Activated naive CD4-positive, alpha-beta T cell treated with anti-CD3 and anti-CD28 coated beads, Interleukin-2, amount 10 ng/mL, durations not matched to agents 7 days and 5 days (primary cell): ENCODE data around the gene IL1B.

Source experiments
- CTCF ChIA-PET: fragments of 350-600 bp; sonication (Branson Sonifier 250); formaldehyde crosslinking; loops from one replicate; lab custom pipeline; 2021; ENCODE audit warnings: antibody characterized with exemption; lab: Charles Lee
- DNase-seq: peaks from one replicate; pipeline ENCODE4 v3.0.0-alpha.2; 2020
- H3K27ac Mint-ChIP-seq: one replicate; pipeline ENCODE4 v1.8.0; 2021; ENCODE audit warnings: mild to moderate bottlenecking, moderate library complexity, mixed read lengths
- H3K27me3 Mint-ChIP-seq: one replicate; pipeline ENCODE4 v1.8.0; 2021; ENCODE audit warnings: mild to moderate bottlenecking, mixed read lengths
- H3K36me3 Mint-ChIP-seq: one replicate; pipeline ENCODE4 v1.8.0; 2021; ENCODE audit warnings: mixed read lengths
- H3K4me1 Mint-ChIP-seq: one replicate; pipeline ENCODE4 v1.8.0; 2021; ENCODE audit warnings: mixed read lengths
- H3K4me3 Mint-ChIP-seq: one replicate; pipeline ENCODE4 v1.8.0; 2021; ENCODE audit warnings: mild to moderate bottlenecking, moderate library complexity, mixed read lengths
- H3K9me3 Mint-ChIP-seq: one replicate; pipeline ENCODE4 v1.8.0; 2021; ENCODE audit warnings: mixed read lengths

The IL1B gene

GRCh38 chr2:112830682-112831512 is 5.7 kb downstream of the IL1B start:
- DNase-seq = no peak

GRCh38 chr2:112829961-112830681 is 6.5 kb downstream of the IL1B start:
- CTCF ChIA-PET = no interaction called here
- no peak overlapping the region for H3K27ac Mint-ChIP-seq
- H3K27me3 Mint-ChIP-seq = peaks cover 28% of the 10 kb centered on the region
- no peaks in the 10 kb centered on the region for H3K36me3 Mint-ChIP-seq
- no peak for DNase-seq
- no peaks in the 10 kb centered on the region for H3K9me3 Mint-ChIP-seq
- H3K4me3 Mint-ChIP-seq = no peak overlapping the region
- H3K4me1 Mint-ChIP-seq = no peaks in the 10 kb centered on the region

More at GRCh38 chr2:112830682-112831512, 5.7 kb downstream of the IL1B start:
- Mint-ChIP-seq H3K27me3 (peaks cover 32% of the 10 kb centered on the region), H3K9me3 (no peaks in the 10 kb centered on the region), H3K36me3 (no peaks in the 10 kb centered on the region), H3K4me1 (no peaks in the 10 kb centered on the region), H3K27ac (no peak overlapping the region), H3K4me3 (no peak overlapping the region)
- CTCF ChIA-PET = no interaction called here

GRCh38 chr2:112829101-112829960 is 7.2 kb downstream of the IL1B start:
- H3K4me3 Mint-ChIP-seq = no peak overlapping the region
- CTCF ChIA-PET = no interaction called here
- DNase-seq = no peak
- H3K9me3 Mint-ChIP-seq = no peaks in the 10 kb centered on the region
- no peaks in the 10 kb centered on the region for H3K36me3 Mint-ChIP-seq
- peaks cover 31% of the 10 kb centered on the region for H3K27me3 Mint-ChIP-seq
- no peak overlapping the region for H3K27ac Mint-ChIP-seq
- no peaks in the 10 kb centered on the region for H3K4me1 Mint-ChIP-seq

- Mint-ChIP-seq H3K4me3 (no peak overlapping the region), H3K36me3 (no peaks in the 10 kb centered on the region), H3K9me3 (no peaks in the 10 kb centered on the region), H3K27me3 (peaks cover 27% of the 10 kb centered on the region), H3K27ac (no peak overlapping the region), H3K4me1 (no peaks in the 10 kb centered on the region)
- CTCF ChIA-PET = interaction anchor here (1.3 kb wide), 1 partner anchor 105 kb away, joined by 3 read pairs; no protein-coding TSS in a partner anchor
- no peak for DNase-seq
These were observed 8.3 kb downstream of the IL1B start for GRCh38 chr2:112828251-112828691.

- Mint-ChIP-seq H3K4me3 (no peak overlapping the region), H3K27me3 (peaks cover 24% of the 10 kb centered on the region), H3K4me1 (no peaks in the 10 kb centered on the region), H3K27ac (no peak overlapping the region), H3K36me3 (no peaks in the 10 kb centered on the region), H3K9me3 (no peaks in the 10 kb centered on the region)
- DNase-seq = no peak
- CTCF ChIA-PET = interaction anchor here (1.3 kb wide), 1 partner anchor 106 kb away, joined by 3 read pairs; no protein-coding TSS in a partner anchor
These were observed 8.9 kb downstream of the IL1B start for GRCh38 chr2:112827604-112828185.

GRCh38 chr2:112827009-112827408 is 9.6 kb downstream of the IL1B start:
- Mint-ChIP-seq H3K27me3 (peaks cover 20% of the 10 kb centered on the region), H3K9me3 (no peaks in the 10 kb centered on the region), H3K27ac (no peak overlapping the region), H3K4me3 (no peak overlapping the region), H3K36me3 (no peaks in the 10 kb centered on the region), H3K4me1 (peaks cover 6% of the 10 kb centered on the region)
- DNase-seq = no peak
- CTCF ChIA-PET = no interaction called here

- CTCF ChIA-PET = no interaction called here
- Mint-ChIP-seq H3K36me3 (no peaks in the 10 kb centered on the region), H3K27me3 (peaks cover 12% of the 10 kb centered on the region), H3K9me3 (no peaks in the 10 kb centered on the region), H3K4me1 (peaks cover 17% of the 10 kb centered on the region), H3K27ac (no peak overlapping the region), H3K4me3 (no peak overlapping the region)
- DNase-seq = no peak
These were observed 10.9 kb downstream of the IL1B start for GRCh38 chr2:112825706-112826105.

- no peaks in the 10 kb centered on the region for H3K36me3 Mint-ChIP-seq
- DNase-seq = no peak
- H3K4me1 Mint-ChIP-seq = peaks cover 24% of the 10 kb centered on the region
- CTCF ChIA-PET = no interaction called here
- no peak overlapping the region for H3K4me3 Mint-ChIP-seq
- no peak overlapping the region for H3K27ac Mint-ChIP-seq
- no peaks in the 10 kb centered on the region for H3K9me3 Mint-ChIP-seq
- peaks cover 9% of the 10 kb centered on the region for H3K27me3 Mint-ChIP-seq
These were observed 11.9 kb downstream of the IL1B start for GRCh38 chr2:112824694-112825085.

- Mint-ChIP-seq H3K27ac (peak overlapping the region; percentile 42), H3K36me3 (no peaks in the 10 kb centered on the region), H3K4me1 (peaks cover 24% of the 10 kb centered on the region), H3K4me3 (no peak overlapping the region), H3K9me3 (no peaks in the 10 kb centered on the region), H3K27me3 (peaks cover 4% of the 10 kb centered on the region)
- CTCF ChIA-PET = interaction anchor here (1.0 to 1.3 kb wide), 3 partner anchors 64 to 95 kb away, joined by 3 to 6 read pairs (median 5); no protein-coding TSS in a partner anchor
- DNase-seq = peak; percentile 48
These were observed 14.9 kb downstream of the IL1B start for GRCh38 chr2:112821682-112822081.

GRCh38 chr2:112821142-112821541 is 15.4 kb downstream of the IL1B start:
- H3K27me3 Mint-ChIP-seq = peaks cover 4% of the 10 kb centered on the region
- no peaks in the 10 kb centered on the region for H3K9me3 Mint-ChIP-seq
- CTCF ChIA-PET = no interaction called here
- peaks cover 24% of the 10 kb centered on the region for H3K4me1 Mint-ChIP-seq
- H3K36me3 Mint-ChIP-seq = no peaks in the 10 kb centered on the region
- H3K27ac Mint-ChIP-seq = no peak overlapping the region
- peak; percentile 43 for DNase-seq
- no peak overlapping the region for H3K4me3 Mint-ChIP-seq

- H3K27me3 Mint-ChIP-seq = peaks cover 4% of the 10 kb centered on the region
- no peaks in the 10 kb centered on the region for H3K9me3 Mint-ChIP-seq
- H3K4me3 Mint-ChIP-seq = no peak overlapping the region
- H3K4me1 Mint-ChIP-seq = peaks cover 24% of the 10 kb centered on the region
- no peaks in the 10 kb centered on the region for H3K36me3 Mint-ChIP-seq
- no peak for DNase-seq
- no peak overlapping the region for H3K27ac Mint-ChIP-seq
- CTCF ChIA-PET = no interaction called here
These were observed 16.2 kb downstream of the IL1B start for GRCh38 chr2:112820343-112820742.

GRCh38 chr2:112819081-112819480 is 17.5 kb downstream of the IL1B start:
- Mint-ChIP-seq H3K9me3 (no peaks in the 10 kb centered on the region), H3K36me3 (no peaks in the 10 kb centered on the region), H3K27ac (no peak overlapping the region), H3K4me3 (no peak overlapping the region), H3K27me3 (no peaks in the 10 kb centered on the region), H3K4me1 (peaks cover 24% of the 10 kb centered on the region)
- no peak for DNase-seq
- CTCF ChIA-PET = no interaction called here

- no peak for DNase-seq
- H3K9me3 Mint-ChIP-seq = no peaks in the 10 kb centered on the region
- H3K36me3 Mint-ChIP-seq = no peaks in the 10 kb centered on the region
- peaks cover 24% of the 10 kb centered on the region for H3K4me1 Mint-ChIP-seq
- H3K27ac Mint-ChIP-seq = no peak overlapping the region
- H3K4me3 Mint-ChIP-seq = no peak overlapping the region
- H3K27me3 Mint-ChIP-seq = no peaks in the 10 kb centered on the region
- CTCF ChIA-PET = no interaction called here
These were observed 18.3 kb downstream of the IL1B start for GRCh38 chr2:112818094-112818902.
